ENCODE measurements around the gene APMAP. TPM values are rescaled to one million over a fixed set of nuclear protein-coding genes. Genes with fewer than 3 reads are reported as not detected.

APMAP gene
- total and polyA plus RNA-seq, 4 donors: 132 to 378 (median 234) TPM

GRCh38 chr20:25038591-25039015, 46.1 kb upstream of the APMAP start:
- Histone ChIP-seq H3K27ac (ENCODE audit: low read depth in 1 of 2, low read length in 2 of 2) (no peak overlapping the region), H3K36me3 (ENCODE audit: control insufficient read depth in 4 of 4, insufficient read depth in 3 of 4, low read depth in 1 of 4, low read length in 3 of 4) (no peaks in the 10 kb centered on the region)
- 92% methylated on average over 6 of the region's 6 CpGs for WGBS

More at GRCh38 chr20:25038591-25039015, 46.1 kb upstream of the APMAP start:
- DNase-seq (ENCODE audit: low spot score): no peak
- H3K9me3 ChIP-seq (ENCODE audit: control insufficient read depth in 4 of 4, low read length in 3 of 4): no peaks in the 10 kb centered on the region
- no peak overlapping the region for H3K4me3 ChIP-seq (ENCODE audit: low read depth in 1 of 3, low read length in 3 of 3)
- H3K4me1 ChIP-seq (ENCODE audit: control insufficient read depth in 4 of 4, insufficient read depth in 4 of 4, low read length in 3 of 4): peaks cover 16 to 62% (median 46%) of the 10 kb centered on the region in 4 donors
- no peak overlapping the region for H3K9ac ChIP-seq (ENCODE audit: low read depth in 1 of 2, low read length in 2 of 2)
- TF ChIP-seq TAF1 (conservative IDR thresholded peaks at IDR 0.05): no peak
- no peak for TF ChIP-seq RXRA (IDR thresholded peaks at IDR 0.05)
- no peak for TF ChIP-seq ZBTB33 (IDR thresholded peaks at IDR 0.05)
- no peak for TF ChIP-seq HNF4G (IDR thresholded peaks at IDR 0.05)
- no peak for TF ChIP-seq SP1 (IDR thresholded peaks at IDR 0.05)
- TF ChIP-seq REST (IDR thresholded peaks at IDR 0.05): no peak
- TF ChIP-seq HNF4A (conservative IDR thresholded peaks at IDR 0.05): no peak
- TF ChIP-seq GABPA (IDR thresholded peaks at IDR 0.05 in 1 of 2, conservative IDR thresholded peaks at IDR 0.05 in 1 of 2): no peak
- TF ChIP-seq JUND (IDR thresholded peaks at IDR 0.05): no peak
- TF ChIP-seq FOXA2 (IDR thresholded peaks at IDR 0.05): no peak
- no peak for TF ChIP-seq CTCF (IDR thresholded peaks at IDR 0.05; ENCODE audit: low read depth, low read length, missing input control)
- TF ChIP-seq MAX (IDR thresholded peaks at IDR 0.05): no peak
- TF ChIP-seq RAD21 (IDR thresholded peaks at IDR 0.05): no peak
- TF ChIP-seq FOXA1 (IDR thresholded peaks at IDR 0.05): no peak
- TF ChIP-seq YY1 (IDR thresholded peaks at IDR 0.05): no peak
- TF ChIP-seq ATF3 (IDR thresholded peaks at IDR 0.05): no peak
- no peaks in the 10 kb centered on the region for H3K27me3 ChIP-seq (ENCODE audit: control insufficient read depth in 4 of 4, insufficient read depth in 4 of 4, low read length in 3 of 4)

Data from liver (tissue), 9 donors.